Glutamatergic neuron (in vitro differentiated cells): ENCODE data around the gene KCNG2. TPM values are rescaled to one million over a fixed set of nuclear protein-coding genes. Genes with fewer than 3 reads are reported as not detected.

Experiments
- DNase-seq: peaks from one replicate; pipeline ENCODE4 v3.0.0; 2022
- H3K27ac Mint-ChIP-seq: one replicate; pipeline ENCODE4 v1.8.0; 2020; ENCODE audit warnings: mild to moderate bottlenecking, mixed read lengths, inconsistent platforms; ENCODE audit not compliant: unreplicated experiment
- H3K27me3 Mint-ChIP-seq: one replicate; pipeline ENCODE4 v1.8.0; 2020; ENCODE audit warnings: mild to moderate bottlenecking, moderate library complexity, mixed read lengths, inconsistent platforms; ENCODE audit not compliant: unreplicated experiment
- H3K36me3 Mint-ChIP-seq: one replicate; pipeline ENCODE4 v1.8.0; 2020; ENCODE audit warnings: mild to moderate bottlenecking, mixed read lengths, inconsistent platforms; ENCODE audit not compliant: unreplicated experiment
- H3K4me1 Mint-ChIP-seq: one replicate; pipeline ENCODE4 v1.8.0; 2020; ENCODE audit warnings: mild to moderate bottlenecking, low read depth, mixed read lengths, inconsistent platforms; ENCODE audit not compliant: unreplicated experiment
- H3K4me3 Mint-ChIP-seq: one replicate; pipeline ENCODE4 v1.8.0; 2020; ENCODE audit warnings: mild to moderate bottlenecking, mixed read lengths, inconsistent platforms; ENCODE audit not compliant: unreplicated experiment
- H3K9me3 Mint-ChIP-seq: one replicate; pipeline ENCODE4 v1.8.0; 2020; ENCODE audit warnings: mild to moderate bottlenecking, moderate library complexity, mixed read lengths, inconsistent platforms; ENCODE audit not compliant: unreplicated experiment
- CTCF ChIP-seq: fragments of 200-600 bp; sonication (generic); IDR thresholded peaks from one replicate; pipeline ENCODE4 v1.5.0; 2021; ENCODE audit not compliant: partially characterized antibody, unreplicated experiment
- total RNA-seq: library from RNA; stranded (reverse); fragmentation: NEBNext Ultra II Directional; extraction: Animal tissue kit (Norgen Biotek cat#: 25700); gene quantifications from one replicate; pipeline ENCODE4 v1.2.1, GENCODE V29; 2021; ENCODE audit not compliant: unreplicated experiment

The KCNG2 gene
- total RNA-seq, 1 donor from 2014 or later: 1.6 TPM

- H3K36me3 Mint-ChIP-seq: peaks cover 7% of the 10 kb centered on the region
- H3K4me1 Mint-ChIP-seq: no peaks in the 10 kb centered on the region
- DNase-seq: no peak
- H3K27me3 Mint-ChIP-seq: peaks cover 4% of the 10 kb centered on the region
- H3K9me3 Mint-ChIP-seq: peaks cover 6% of the 10 kb centered on the region
- H3K27ac Mint-ChIP-seq: no peak overlapping the region
- H3K4me3 Mint-ChIP-seq: no peak overlapping the region
- TF ChIP-seq CTCF: no peak
These were observed 69.3 kb downstream of the KCNG2 start for GRCh38 chr18:79866889-79867574.

- TF ChIP-seq CTCF: no peak
- Mint-ChIP-seq H3K27ac (no peak overlapping the region), H3K36me3 (peaks cover under 1% of the 10 kb centered on the region), H3K9me3 (peaks cover 4% of the 10 kb centered on the region), H3K4me1 (peaks cover 2% of the 10 kb centered on the region), H3K27me3 (no peaks in the 10 kb centered on the region), H3K4me3 (no peak overlapping the region)
- no peak for DNase-seq
These were observed 69.9 kb downstream of the KCNG2 start for GRCh38 chr18:79867666-79868065.

GRCh38 chr18:79868168-79868784, 70.5 kb downstream of the KCNG2 start:
- no peak overlapping the region for H3K4me3 Mint-ChIP-seq
- DNase-seq: no peak
- H3K4me1 Mint-ChIP-seq: peaks cover 2% of the 10 kb centered on the region
- no peaks in the 10 kb centered on the region for H3K27me3 Mint-ChIP-seq
- no peaks in the 10 kb centered on the region for H3K36me3 Mint-ChIP-seq
- no peak overlapping the region for H3K27ac Mint-ChIP-seq
- peaks cover 4% of the 10 kb centered on the region for H3K9me3 Mint-ChIP-seq
- TF ChIP-seq CTCF: no peak

GRCh38 chr18:79868811-79869541, 71.2 kb downstream of the KCNG2 start:
- Mint-ChIP-seq H3K4me3 (no peak overlapping the region), H3K27ac (no peak overlapping the region), H3K4me1 (peaks cover 2% of the 10 kb centered on the region), H3K9me3 (peaks cover 5% of the 10 kb centered on the region), H3K27me3 (peaks cover under 1% of the 10 kb centered on the region), H3K36me3 (no peaks in the 10 kb centered on the region)
- no peak for TF ChIP-seq CTCF
- no peak for DNase-seq
